Measurements from ENCODE around the gene ACOX3. TPM values are rescaled to one million over a fixed set of nuclear protein-coding genes. Genes with fewer than 3 reads are reported as not detected.

Gene ACOX3
- total RNA-seq, 1 experiment from 2014 or later: 11.0 TPM

DNA sequence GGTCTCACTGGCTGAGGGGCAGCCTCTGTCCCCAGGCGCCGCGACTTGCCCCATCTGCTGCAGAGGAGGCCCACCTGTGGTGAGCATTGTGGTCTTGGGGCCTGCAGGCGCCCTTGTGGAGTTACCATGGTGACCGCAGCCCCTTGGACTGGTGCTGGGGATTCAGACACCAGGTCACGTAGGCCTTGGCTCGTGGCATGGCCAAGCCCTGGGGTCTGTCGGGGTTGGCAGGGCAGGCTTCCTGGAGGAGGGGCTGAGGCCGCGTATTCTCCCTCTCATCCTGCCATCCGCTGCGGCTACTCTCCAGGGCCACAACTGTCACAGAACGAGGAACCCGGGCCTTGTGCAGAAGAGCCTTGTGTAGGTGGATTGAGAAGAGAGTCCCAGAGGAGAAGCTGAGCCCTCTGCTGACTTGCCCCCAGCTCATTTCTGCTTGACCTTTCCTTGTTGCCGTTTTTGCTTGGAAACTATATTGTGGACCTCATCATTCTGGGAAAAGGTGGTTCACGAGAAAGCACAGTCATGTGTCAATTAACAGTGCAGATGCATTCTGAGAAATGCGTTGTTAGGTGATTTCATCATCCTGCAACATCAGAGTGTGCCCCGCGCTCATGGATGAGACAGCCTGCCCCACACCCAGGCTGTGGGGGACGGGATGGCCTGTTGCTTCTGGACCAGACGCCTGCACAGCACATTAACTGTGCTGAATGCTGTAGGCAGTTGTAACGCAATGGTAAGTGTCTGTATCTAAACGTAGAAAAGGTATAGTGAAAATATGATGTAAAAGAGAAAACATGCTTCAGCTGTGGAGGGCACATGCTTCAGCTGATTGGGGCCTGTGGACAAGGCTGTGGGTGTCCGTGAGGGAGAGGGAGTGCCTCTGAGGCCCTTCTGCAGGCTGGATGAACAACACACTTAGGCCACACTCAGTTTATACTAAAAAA is 38.5 kb upstream of the ACOX3 start:
- no peaks in the 10 kb centered on the region for H3K9me3 Mint-ChIP-seq (ENCODE audit: low read depth, unreplicated experiment)
- no peak overlapping the region for H3K27ac Mint-ChIP-seq (ENCODE audit: unreplicated experiment)
- CTCF ChIA-PET: no interaction called here
- no peak overlapping the region for H3K4me3 Mint-ChIP-seq (ENCODE audit: low read depth, unreplicated experiment)
- intact Hi-C loops (cut with micrococcal nuclease; ENCODE audit: unreplicated experiment): no loop called here
- no TSS peak for BruUV-seq (replicated peaks)
- H3K27me3 Mint-ChIP-seq (ENCODE audit: unreplicated experiment): no peaks in the 10 kb centered on the region
- TF ChIP-seq, protein P1, sequence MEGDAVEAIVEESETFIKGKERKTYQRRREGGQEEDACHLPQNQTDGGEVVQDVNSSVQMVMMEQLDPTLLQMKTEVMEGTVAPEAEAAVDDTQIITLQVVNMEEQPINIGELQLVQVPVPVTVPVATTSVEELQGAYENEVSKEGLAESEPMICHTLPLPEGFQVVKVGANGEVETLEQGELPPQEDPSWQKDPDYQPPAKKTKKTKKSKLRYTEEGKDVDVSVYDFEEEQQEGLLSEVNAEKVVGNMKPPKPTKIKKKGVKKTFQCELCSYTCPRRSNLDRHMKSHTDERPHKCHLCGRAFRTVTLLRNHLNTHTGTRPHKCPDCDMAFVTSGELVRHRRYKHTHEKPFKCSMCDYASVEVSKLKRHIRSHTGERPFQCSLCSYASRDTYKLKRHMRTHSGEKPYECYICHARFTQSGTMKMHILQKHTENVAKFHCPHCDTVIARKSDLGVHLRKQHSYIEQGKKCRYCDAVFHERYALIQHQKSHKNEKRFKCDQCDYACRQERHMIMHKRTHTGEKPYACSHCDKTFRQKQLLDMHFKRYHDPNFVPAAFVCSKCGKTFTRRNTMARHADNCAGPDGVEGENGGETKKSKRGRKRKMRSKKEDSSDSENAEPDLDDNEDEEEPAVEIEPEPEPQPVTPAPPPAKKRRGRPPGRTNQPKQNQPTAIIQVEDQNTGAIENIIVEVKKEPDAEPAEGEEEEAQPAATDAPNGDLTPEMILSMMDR (IDR thresholded peaks at IDR 0.05; ENCODE audit: unreplicated experiment): no peak
- H3K4me1 Mint-ChIP-seq (ENCODE audit: low read depth, unreplicated experiment): no peaks in the 10 kb centered on the region
- no peak for DNase-seq
- peaks cover 4% of the 10 kb centered on the region for H3K36me3 Mint-ChIP-seq (ENCODE audit: insufficient read depth, unreplicated experiment)

GRCh38 chr4:8478371-8478770 is 37.8 kb upstream of the ACOX3 start:
- BruUV-seq (replicated peaks): no TSS peak
- TF ChIP-seq, protein P1 (IDR thresholded peaks at IDR 0.05; ENCODE audit: unreplicated experiment): no peak
- DNase-seq: no peak
- Mint-ChIP-seq H3K27ac (ENCODE audit: unreplicated experiment) (no peak overlapping the region), H3K4me1 (ENCODE audit: low read depth, unreplicated experiment) (no peaks in the 10 kb centered on the region), H3K9me3 (ENCODE audit: low read depth, unreplicated experiment) (no peaks in the 10 kb centered on the region), H3K27me3 (ENCODE audit: unreplicated experiment) (no peaks in the 10 kb centered on the region), H3K36me3 (ENCODE audit: insufficient read depth, unreplicated experiment) (peaks cover 4% of the 10 kb centered on the region), H3K4me3 (ENCODE audit: low read depth, unreplicated experiment) (no peak overlapping the region)
- intact Hi-C loops (cut with micrococcal nuclease; ENCODE audit: unreplicated experiment): no loop called here
- CTCF ChIA-PET: no interaction called here

DNA sequence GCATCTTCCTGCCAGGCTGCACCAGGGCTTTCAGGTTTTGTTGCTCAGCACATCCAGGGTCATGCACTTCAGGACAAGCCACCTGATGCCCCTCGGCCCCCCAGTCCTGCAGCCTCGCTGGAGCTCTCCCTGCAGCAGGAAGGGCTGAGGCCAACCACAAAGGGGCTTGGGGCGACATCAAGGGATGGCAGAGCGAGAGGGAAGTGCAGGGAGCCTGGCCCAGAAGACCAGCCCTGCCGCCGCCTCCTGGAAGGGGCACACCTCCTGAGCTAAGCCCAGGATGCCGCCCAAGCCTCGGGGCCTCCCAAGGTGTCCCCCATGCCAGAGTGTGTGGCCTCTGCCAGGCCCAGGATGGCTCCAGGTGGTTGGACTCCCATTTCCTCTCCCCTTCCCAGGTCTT is 37.2 kb upstream of the ACOX3 start:
- Mint-ChIP-seq H3K4me1 (ENCODE audit: low read depth, unreplicated experiment) (no peaks in the 10 kb centered on the region), H3K9me3 (ENCODE audit: low read depth, unreplicated experiment) (no peaks in the 10 kb centered on the region), H3K36me3 (ENCODE audit: insufficient read depth, unreplicated experiment) (peaks cover 4% of the 10 kb centered on the region), H3K4me3 (ENCODE audit: low read depth, unreplicated experiment) (no peak overlapping the region), H3K27ac (ENCODE audit: unreplicated experiment) (no peak overlapping the region), H3K27me3 (ENCODE audit: unreplicated experiment) (no peaks in the 10 kb centered on the region)
- TF ChIP-seq, protein P1 (IDR thresholded peaks at IDR 0.05; ENCODE audit: unreplicated experiment): no peak
- CTCF ChIA-PET: no interaction called here
- DNase-seq: no peak
- intact Hi-C loops (cut with micrococcal nuclease; ENCODE audit: unreplicated experiment): no loop called here
- no TSS peak for BruUV-seq (replicated peaks)

GRCh38 chr4:8477095-8477635 is 36.6 kb upstream of the ACOX3 start:
- Mint-ChIP-seq H3K36me3 (ENCODE audit: insufficient read depth, unreplicated experiment) (peaks cover 4% of the 10 kb centered on the region), H3K27me3 (ENCODE audit: unreplicated experiment) (no peaks in the 10 kb centered on the region), H3K4me3 (ENCODE audit: low read depth, unreplicated experiment) (no peak overlapping the region), H3K27ac (ENCODE audit: unreplicated experiment) (no peak overlapping the region), H3K9me3 (ENCODE audit: low read depth, unreplicated experiment) (no peaks in the 10 kb centered on the region), H3K4me1 (ENCODE audit: low read depth, unreplicated experiment) (no peaks in the 10 kb centered on the region)
- TF ChIP-seq, protein P1 (IDR thresholded peaks at IDR 0.05; ENCODE audit: unreplicated experiment): no peak
- intact Hi-C loops (cut with micrococcal nuclease; ENCODE audit: unreplicated experiment): no loop called here
- CTCF ChIA-PET: no interaction called here
- no peak for DNase-seq
- BruUV-seq (replicated peaks): no TSS peak
